GM23338 (cell line): ENCODE measurements around the gene FBXO15. TPM values are rescaled to one million over a fixed set of nuclear protein-coding genes. Genes with fewer than 3 reads are reported as not detected.
A peak's percentile ranks its signal among the peaks of the same experiment; 100 is the strongest.

Experiments
- ATAC-seq: fragments of 200-7000 bp; cut with Tn5 transposase; 3 replicates; pipeline ENCODE4 v1.9.1; 2020
- DNase-seq: peaks from one replicate; pipeline ENCODE4 v3.0.0-alpha.2; 2015; ENCODE audit warnings: low spot score
- H2AFZ ChIP-seq: fragments of 200-600 bp; sonication (generic); 2 replicates; pipeline ENCODE4 v1.8.0; 2016; ENCODE audit warnings: antibody characterized with exemption, mild to moderate bottlenecking, moderate library complexity
- H3F3A ChIP-seq: fragments of 200-600 bp; sonication (generic); replicated peaks from 2 replicates; pipeline ENCODE4 v1.8.0; 2017; ENCODE audit warnings: antibody characterized with exemption, mixed run types, low read depth
- H3K27ac ChIP-seq: fragments of 200-600 bp; sonication (generic); 2 replicates; pipeline ENCODE4 v1.6.1; 2016; ENCODE audit warnings: low read depth
- H3K27me3 ChIP-seq: fragments of 200-600 bp; sonication (generic); 2 replicates; pipeline ENCODE4 v1.8.0; 2016; ENCODE audit warnings: mild to moderate bottlenecking, mixed run types, moderate library complexity; ENCODE audit not compliant: insufficient read depth
- H3K36me3 ChIP-seq: fragments of 200-600 bp; sonication (generic); 2 replicates; pipeline ENCODE4 v1.8.0; 2016; ENCODE audit warnings: mild to moderate bottlenecking; ENCODE audit not compliant: insufficient read depth
- H3K4me1 ChIP-seq: fragments of 200-600 bp; sonication (generic); 2 replicates; pipeline ENCODE4 v1.8.0; 2016; ENCODE audit warnings: mild to moderate bottlenecking, moderate library complexity; ENCODE audit not compliant: insufficient read depth
- H3K4me2 ChIP-seq: fragments of 200-600 bp; sonication (generic); 2 replicates; pipeline ENCODE4 v1.7.1; 2017; ENCODE audit warnings: mixed run types
- H3K4me3 ChIP-seq: fragments of 200-600 bp; sonication (generic); 2 replicates; pipeline ENCODE4 v1.6.1; 2016; ENCODE audit warnings: mixed run types
- H3K79me2 ChIP-seq: fragments of 200-600 bp; sonication (generic); replicated peaks from 2 replicates; pipeline ENCODE4 v1.8.0; 2017; ENCODE audit warnings: mild to moderate bottlenecking; ENCODE audit not compliant: insufficient read depth
- H3K9me2 ChIP-seq: fragments of 200-600 bp; sonication (generic); 2 replicates; pipeline ENCODE4 v1.8.0; 2017; ENCODE audit not compliant: insufficient read depth
- H4K20me1 ChIP-seq: fragments of 200-600 bp; sonication (generic); replicated peaks from 2 replicates; pipeline ENCODE4 v1.8.0; 2017; ENCODE audit warnings: mild to moderate bottlenecking; ENCODE audit not compliant: insufficient read depth
- H3K27ac Mint-ChIP-seq: 2 replicates; pipeline ENCODE4 v1.8.0; 2020; ENCODE audit warnings: inconsistent platforms, mild to moderate bottlenecking, moderate library complexity, mixed read lengths
- H3K27me3 Mint-ChIP-seq: 3 replicates; pipeline ENCODE4 v1.8.0; 2022; ENCODE audit warnings: low read depth, mild to moderate bottlenecking, moderate library complexity, mixed read lengths, inconsistent platforms; ENCODE audit not compliant: insufficient read depth, poor library complexity
- H3K36me3 Mint-ChIP-seq: 3 replicates; pipeline ENCODE4 v1.8.0; 2021; ENCODE audit warnings: low read depth, mild to moderate bottlenecking, inconsistent platforms, moderate library complexity, mixed read lengths
- H3K4me1 Mint-ChIP-seq: 3 replicates; pipeline ENCODE4 v1.8.0; 2020; ENCODE audit warnings: mild to moderate bottlenecking, inconsistent platforms, mixed read lengths
- H3K4me3 Mint-ChIP-seq: 3 replicates; pipeline ENCODE4 v1.8.0; 2021; ENCODE audit warnings: moderate library complexity, mild to moderate bottlenecking, inconsistent platforms, mixed read lengths
- H3K9me3 Mint-ChIP-seq: 3 replicates; pipeline ENCODE4 v1.8.0; 2020; ENCODE audit warnings: moderate library complexity, mild to moderate bottlenecking, inconsistent platforms, mixed read lengths
- CREB1 ChIP-seq: fragments of 250-450 bp; sonication (Bioruptor Pico); IDR thresholded peaks from 2 replicates; pipeline ENCODE4 v1.5.0; 2020; ENCODE audit warnings: low read depth, mild to moderate bottlenecking, moderate library complexity
- EZH2 ChIP-seq: fragments of 200-600 bp; sonication (generic); IDR thresholded peaks from one replicate; pipeline ENCODE4 v1.8.0; 2017; ENCODE audit warnings: antibody characterized with exemption, mild to moderate bottlenecking, low read depth; ENCODE audit not compliant: unreplicated experiment
- EZH2phosphoT487 ChIP-seq: fragments of 200-600 bp; sonication (generic); IDR thresholded peaks from one replicate; pipeline ENCODE4 v1.8.1; 2018; ENCODE audit warnings: antibody characterized with exemption; ENCODE audit not compliant: unreplicated experiment
- JUNB ChIP-seq: IDR thresholded peaks from one replicate; pipeline ENCODE4 v1.6.1; 2016; ENCODE audit warnings: antibody characterized with exemption; ENCODE audit not compliant: unreplicated experiment
- NANOG ChIP-seq: IDR thresholded peaks from 2 replicates; pipeline ENCODE4 v1.6.1; 2016; ENCODE audit warnings: antibody characterized with exemption, borderline replicate concordance
- POLR2AphosphoS5 ChIP-seq: IDR thresholded peaks from 2 replicates; pipeline ENCODE4 v1.6.1; 2016; ENCODE audit warnings: antibody characterized with exemption, low read depth
- STAT1 ChIP-seq: IDR thresholded peaks from one replicate; pipeline ENCODE4 v1.6.1; 2016; ENCODE audit warnings: antibody characterized with exemption; ENCODE audit not compliant: unreplicated experiment
- ZNF114 ChIP-seq: fragments of 250-450 bp; sonication (Bioruptor Pico); IDR thresholded peaks from 2 replicates; pipeline ENCODE4 v1.5.0; 2020; ENCODE audit warnings: mild to moderate bottlenecking, moderate library complexity
- ZNF331 ChIP-seq: fragments of 250-450 bp; sonication (Bioruptor Pico); IDR thresholded peaks from 2 replicates; pipeline ENCODE4 v1.5.0; 2020; ENCODE audit warnings: low read depth, mild to moderate bottlenecking, moderate library complexity
- polyA plus RNA-seq: library from polyadenylated mRNA; unstranded; fragments of >200 nt; fragmentation: Nextera tagmentation; extraction: Ambion mirVana; gene quantifications from 2 replicates; pipeline ENCODE4 v1.2.1, GENCODE V29; 2016
- total RNA-seq: library from RNA; depleted of rRNA; stranded (reverse); fragments of >200 nt; shearing (Covaris generic); gene quantifications from 2 replicates; pipeline ENCODE4 v1.2.3, GENCODE V29; 2014
- TF ChIP-seq, protein P1 (sequence below), 2 experiments: fragments of 200-600 bp in 1 of 2; sonication (generic) in 1 of 2; conservative IDR thresholded peaks; 2 replicates each; pipeline versions ENCODE4 v1.5.1 to v1.6.1; 2016 to 2017; ENCODE audit warnings: antibody characterized with exemption in 2 of 2, low read depth in 2 of 2, mild to moderate bottlenecking in 2 of 2, moderate library complexity in 1 of 2
- TF ChIP-seq, protein P2 (sequence below): IDR thresholded peaks from one replicate; pipeline ENCODE4 v1.6.1; 2018; ENCODE audit warnings: antibody characterized with exemption; ENCODE audit not compliant: unreplicated experiment
- TF ChIP-seq, protein P3 (sequence below): fragments of 250-450 bp; sonication (Bioruptor Pico); IDR thresholded peaks from 2 replicates; pipeline ENCODE4 v1.5.0; 2020; ENCODE audit warnings: mild to moderate bottlenecking, moderate library complexity
- TF ChIP-seq, protein P4 (sequence below): IDR thresholded peaks from 2 replicates; pipeline ENCODE4 v1.6.1; 2016; ENCODE audit warnings: antibody characterized with exemption

Gene FBXO15
- total and polyA plus RNA-seq, 2 experiments from 2014 or later, result 0.21 to 0.53 TPM

DNA sequence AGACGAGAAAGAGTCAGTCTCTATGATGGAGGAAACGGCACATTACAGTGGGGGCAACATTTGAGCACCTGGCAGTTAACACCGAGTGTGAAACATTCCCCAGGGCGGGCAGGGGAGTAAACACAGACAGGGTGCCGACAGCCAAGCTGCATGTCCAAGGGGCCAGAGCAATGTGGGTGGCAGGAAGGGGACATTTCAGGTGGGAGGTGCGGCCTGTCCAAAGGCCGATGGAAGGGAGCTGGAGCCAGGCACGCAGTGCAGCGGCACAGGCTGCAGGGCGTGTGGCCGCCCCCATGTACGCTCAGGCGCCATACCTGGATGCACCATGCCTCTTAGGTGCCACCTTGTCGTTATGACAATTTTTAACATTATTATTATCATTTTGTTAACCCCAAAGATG lies 43.9 kb upstream of the FBXO15 start:
- Mint-ChIP-seq H3K36me3 (no peaks in the 10 kb centered on the region; the same call in 2 of the 3 replicates), H3K4me1 (peaks cover 14% of the 10 kb centered on the region; the same call in 2 of the 3 replicates), H3K9me3 (no peaks in the 10 kb centered on the region), H3K27me3 (peaks cover 5% of the 10 kb centered on the region), H3K27ac (no peak overlapping the region), H3K4me3 (no peak overlapping the region)
- Histone ChIP-seq H2AFZ (peak overlapping the region; percentile 74), H4K20me1 (no peaks in the 10 kb centered on the region), H3K79me2 (no peaks in the 10 kb centered on the region), H3K27ac (no peak overlapping the region), H3K4me3 (no peak overlapping the region), H3K36me3 (no peaks in the 10 kb centered on the region), H3K4me2 (no peak overlapping the region), H3K9me2 (no peaks in the 10 kb centered on the region), H3F3A (no peaks in the 10 kb centered on the region), H3K4me1 (no peaks in the 10 kb centered on the region), H3K27me3 (no peaks in the 10 kb centered on the region)
- no peak for TF ChIP-seq ZNF114 (CRISPR knock-in tag)
- TF ChIP-seq ZNF331, result no peak
- no peak for TF ChIP-seq EZH2
- no peak for TF ChIP-seq EZH2phosphoT487
- TF ChIP-seq, protein P1, sequence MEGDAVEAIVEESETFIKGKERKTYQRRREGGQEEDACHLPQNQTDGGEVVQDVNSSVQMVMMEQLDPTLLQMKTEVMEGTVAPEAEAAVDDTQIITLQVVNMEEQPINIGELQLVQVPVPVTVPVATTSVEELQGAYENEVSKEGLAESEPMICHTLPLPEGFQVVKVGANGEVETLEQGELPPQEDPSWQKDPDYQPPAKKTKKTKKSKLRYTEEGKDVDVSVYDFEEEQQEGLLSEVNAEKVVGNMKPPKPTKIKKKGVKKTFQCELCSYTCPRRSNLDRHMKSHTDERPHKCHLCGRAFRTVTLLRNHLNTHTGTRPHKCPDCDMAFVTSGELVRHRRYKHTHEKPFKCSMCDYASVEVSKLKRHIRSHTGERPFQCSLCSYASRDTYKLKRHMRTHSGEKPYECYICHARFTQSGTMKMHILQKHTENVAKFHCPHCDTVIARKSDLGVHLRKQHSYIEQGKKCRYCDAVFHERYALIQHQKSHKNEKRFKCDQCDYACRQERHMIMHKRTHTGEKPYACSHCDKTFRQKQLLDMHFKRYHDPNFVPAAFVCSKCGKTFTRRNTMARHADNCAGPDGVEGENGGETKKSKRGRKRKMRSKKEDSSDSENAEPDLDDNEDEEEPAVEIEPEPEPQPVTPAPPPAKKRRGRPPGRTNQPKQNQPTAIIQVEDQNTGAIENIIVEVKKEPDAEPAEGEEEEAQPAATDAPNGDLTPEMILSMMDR (conservative IDR thresholded peaks at IDR 0.05; ENCODE audit: low read depth in 2 of 2), result no peak
- TF ChIP-seq, protein P2, sequence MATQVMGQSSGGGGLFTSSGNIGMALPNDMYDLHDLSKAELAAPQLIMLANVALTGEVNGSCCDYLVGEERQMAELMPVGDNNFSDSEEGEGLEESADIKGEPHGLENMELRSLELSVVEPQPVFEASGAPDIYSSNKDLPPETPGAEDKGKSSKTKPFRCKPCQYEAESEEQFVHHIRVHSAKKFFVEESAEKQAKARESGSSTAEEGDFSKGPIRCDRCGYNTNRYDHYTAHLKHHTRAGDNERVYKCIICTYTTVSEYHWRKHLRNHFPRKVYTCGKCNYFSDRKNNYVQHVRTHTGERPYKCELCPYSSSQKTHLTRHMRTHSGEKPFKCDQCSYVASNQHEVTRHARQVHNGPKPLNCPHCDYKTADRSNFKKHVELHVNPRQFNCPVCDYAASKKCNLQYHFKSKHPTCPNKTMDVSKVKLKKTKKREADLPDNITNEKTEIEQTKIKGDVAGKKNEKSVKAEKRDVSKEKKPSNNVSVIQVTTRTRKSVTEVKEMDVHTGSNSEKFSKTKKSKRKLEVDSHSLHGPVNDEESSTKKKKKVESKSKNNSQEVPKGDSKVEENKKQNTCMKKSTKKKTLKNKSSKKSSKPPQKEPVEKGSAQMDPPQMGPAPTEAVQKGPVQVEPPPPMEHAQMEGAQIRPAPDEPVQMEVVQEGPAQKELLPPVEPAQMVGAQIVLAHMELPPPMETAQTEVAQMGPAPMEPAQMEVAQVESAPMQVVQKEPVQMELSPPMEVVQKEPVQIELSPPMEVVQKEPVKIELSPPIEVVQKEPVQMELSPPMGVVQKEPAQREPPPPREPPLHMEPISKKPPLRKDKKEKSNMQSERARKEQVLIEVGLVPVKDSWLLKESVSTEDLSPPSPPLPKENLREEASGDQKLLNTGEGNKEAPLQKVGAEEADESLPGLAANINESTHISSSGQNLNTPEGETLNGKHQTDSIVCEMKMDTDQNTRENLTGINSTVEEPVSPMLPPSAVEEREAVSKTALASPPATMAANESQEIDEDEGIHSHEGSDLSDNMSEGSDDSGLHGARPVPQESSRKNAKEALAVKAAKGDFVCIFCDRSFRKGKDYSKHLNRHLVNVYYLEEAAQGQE, result no peak
- TF ChIP-seq POLR2AphosphoS5, result no peak
- no peak for TF ChIP-seq CREB1 (CRISPR knock-in tag)
- no peak for TF ChIP-seq NANOG
- TF ChIP-seq, protein P3, sequence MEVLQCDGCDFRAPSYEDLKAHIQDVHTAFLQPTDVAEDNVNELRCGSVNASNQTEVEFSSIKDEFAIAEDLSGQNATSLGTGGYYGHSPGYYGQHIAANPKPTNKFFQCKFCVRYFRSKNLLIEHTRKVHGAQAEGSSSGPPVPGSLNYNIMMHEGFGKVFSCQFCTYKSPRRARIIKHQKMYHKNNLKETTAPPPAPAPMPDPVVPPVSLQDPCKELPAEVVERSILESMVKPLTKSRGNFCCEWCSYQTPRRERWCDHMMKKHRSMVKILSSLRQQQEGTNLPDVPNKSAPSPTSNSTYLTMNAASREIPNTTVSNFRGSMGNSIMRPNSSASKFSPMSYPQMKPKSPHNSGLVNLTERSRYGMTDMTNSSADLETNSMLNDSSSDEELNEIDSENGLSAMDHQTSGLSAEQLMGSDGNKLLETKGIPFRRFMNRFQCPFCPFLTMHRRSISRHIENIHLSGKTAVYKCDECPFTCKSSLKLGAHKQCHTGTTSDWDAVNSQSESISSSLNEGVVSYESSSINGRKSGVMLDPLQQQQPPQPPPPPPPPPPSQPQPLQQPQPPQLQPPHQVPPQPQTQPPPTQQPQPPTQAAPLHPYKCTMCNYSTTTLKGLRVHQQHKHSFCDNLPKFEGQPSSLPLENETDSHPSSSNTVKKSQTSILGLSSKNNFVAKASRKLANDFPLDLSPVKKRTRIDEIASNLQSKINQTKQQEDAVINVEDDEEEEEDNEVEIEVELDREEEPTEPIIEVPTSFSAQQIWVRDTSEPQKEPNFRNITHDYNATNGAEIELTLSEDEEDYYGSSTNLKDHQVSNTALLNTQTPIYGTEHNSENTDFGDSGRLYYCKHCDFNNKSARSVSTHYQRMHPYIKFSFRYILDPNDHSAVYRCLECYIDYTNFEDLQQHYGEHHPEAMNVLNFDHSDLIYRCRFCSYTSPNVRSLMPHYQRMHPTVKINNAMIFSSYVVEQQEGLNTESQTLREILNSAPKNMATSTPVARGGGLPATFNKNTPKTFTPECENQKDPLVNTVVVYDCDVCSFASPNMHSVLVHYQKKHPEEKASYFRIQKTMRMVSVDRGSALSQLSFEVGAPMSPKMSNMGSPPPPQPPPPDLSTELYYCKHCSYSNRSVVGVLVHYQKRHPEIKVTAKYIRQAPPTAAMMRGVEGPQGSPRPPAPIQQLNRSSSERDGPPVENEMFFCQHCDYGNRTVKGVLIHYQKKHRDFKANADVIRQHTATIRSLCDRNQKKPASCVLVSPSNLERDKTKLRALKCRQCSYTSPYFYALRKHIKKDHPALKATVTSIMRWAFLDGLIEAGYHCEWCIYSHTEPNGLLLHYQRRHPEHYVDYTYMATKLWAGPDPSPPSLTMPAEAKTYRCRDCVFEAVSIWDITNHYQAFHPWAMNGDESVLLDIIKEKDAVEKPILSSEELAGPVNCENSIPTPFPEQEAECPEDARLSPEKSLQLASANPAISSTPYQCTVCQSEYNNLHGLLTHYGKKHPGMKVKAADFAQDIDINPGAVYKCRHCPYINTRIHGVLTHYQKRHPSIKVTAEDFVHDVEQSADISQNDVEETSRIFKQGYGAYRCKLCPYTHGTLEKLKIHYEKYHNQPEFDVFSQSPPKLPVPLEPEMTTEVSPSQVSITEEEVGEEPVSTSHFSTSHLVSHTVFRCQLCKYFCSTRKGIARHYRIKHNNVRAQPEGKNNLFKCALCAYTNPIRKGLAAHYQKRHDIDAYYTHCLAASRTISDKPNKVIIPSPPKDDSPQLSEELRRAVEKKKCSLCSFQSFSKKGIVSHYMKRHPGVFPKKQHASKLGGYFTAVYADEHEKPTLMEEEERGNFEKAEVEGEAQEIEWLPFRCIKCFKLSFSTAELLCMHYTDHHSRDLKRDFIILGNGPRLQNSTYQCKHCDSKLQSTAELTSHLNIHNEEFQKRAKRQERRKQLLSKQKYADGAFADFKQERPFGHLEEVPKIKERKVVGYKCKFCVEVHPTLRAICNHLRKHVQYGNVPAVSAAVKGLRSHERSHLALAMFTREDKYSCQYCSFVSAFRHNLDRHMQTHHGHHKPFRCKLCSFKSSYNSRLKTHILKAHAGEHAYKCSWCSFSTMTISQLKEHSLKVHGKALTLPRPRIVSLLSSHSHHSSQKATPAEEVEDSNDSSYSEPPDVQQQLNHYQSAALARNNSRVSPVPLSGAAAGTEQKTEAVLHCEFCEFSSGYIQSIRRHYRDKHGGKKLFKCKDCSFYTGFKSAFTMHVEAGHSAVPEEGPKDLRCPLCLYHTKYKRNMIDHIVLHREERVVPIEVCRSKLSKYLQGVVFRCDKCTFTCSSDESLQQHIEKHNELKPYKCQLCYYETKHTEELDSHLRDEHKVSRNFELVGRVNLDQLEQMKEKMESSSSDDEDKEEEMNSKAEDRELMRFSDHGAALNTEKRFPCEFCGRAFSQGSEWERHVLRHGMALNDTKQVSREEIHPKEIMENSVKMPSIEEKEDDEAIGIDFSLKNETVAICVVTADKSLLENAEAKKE, result no peak
- no peak for TF ChIP-seq JUNB
- TF ChIP-seq, protein P4, sequence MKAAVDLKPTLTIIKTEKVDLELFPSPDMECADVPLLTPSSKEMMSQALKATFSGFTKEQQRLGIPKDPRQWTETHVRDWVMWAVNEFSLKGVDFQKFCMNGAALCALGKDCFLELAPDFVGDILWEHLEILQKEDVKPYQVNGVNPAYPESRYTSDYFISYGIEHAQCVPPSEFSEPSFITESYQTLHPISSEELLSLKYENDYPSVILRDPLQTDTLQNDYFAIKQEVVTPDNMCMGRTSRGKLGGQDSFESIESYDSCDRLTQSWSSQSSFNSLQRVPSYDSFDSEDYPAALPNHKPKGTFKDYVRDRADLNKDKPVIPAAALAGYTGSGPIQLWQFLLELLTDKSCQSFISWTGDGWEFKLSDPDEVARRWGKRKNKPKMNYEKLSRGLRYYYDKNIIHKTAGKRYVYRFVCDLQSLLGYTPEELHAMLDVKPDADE, result no peak
- TF ChIP-seq STAT1, result no peak
- ATAC-seq (no peak), DNase-seq (no peak)
